Activated CD8-positive, alpha-beta memory T cell treated with anti-CD3 and anti-CD28 coated beads for 1 hour (primary cell): Measurements from ENCODE around the gene ADARB1.

Experiments
- DNase-seq, 2 donors: peaks; one replicate each; pipeline ENCODE4 v3.0.0-alpha.2; 2020; ENCODE audit warnings: low read depth in 1 of 2; ENCODE audit errors: extremely low read depth in 1 of 2

The ADARB1 gene

GRCh38 chr21:45190013-45190412 is 115.6 kb downstream of the ADARB1 start:
- DNase-seq: no peak

- no peak for DNase-seq
Observed at GRCh38 chr21:45192332-45192731, 118.0 kb downstream of the ADARB1 start.

- no peak for DNase-seq
Observed at GRCh38 chr21:45196620-45197019, 122.2 kb downstream of the ADARB1 start.

- DNase-seq: no peak
Observed at GRCh38 chr21:45199201-45199600, 124.8 kb downstream of the ADARB1 start.

- no peak for DNase-seq
Observed at GRCh38 chr21:45200031-45200430, 125.7 kb downstream of the ADARB1 start.

- no peak for DNase-seq
Observed at GRCh38 chr21:45200581-45201296, 126.4 kb downstream of the ADARB1 start.

- no peak for DNase-seq
Observed at GRCh38 chr21:45202344-45202743, 128.0 kb downstream of the ADARB1 start.

GRCh38 chr21:45202889-45203288 is 128.5 kb downstream of the ADARB1 start:
- DNase-seq: no peak

GRCh38 chr21:45203983-45204382 is 129.6 kb downstream of the ADARB1 start:
- DNase-seq: no peak

GRCh38 chr21:45204395-45204794 is 130.0 kb downstream of the ADARB1 start:
- no peak for DNase-seq

GRCh38 chr21:45207839-45208626 is 133.7 kb downstream of the ADARB1 start:
- no peak for DNase-seq

- DNase-seq: no peak
Observed at GRCh38 chr21:45208627-45208951, 134.2 kb downstream of the ADARB1 start.

GRCh38 chr21:45209046-45209445 is 134.7 kb downstream of the ADARB1 start:
- no peak for DNase-seq

- no peak for DNase-seq
Observed at GRCh38 chr21:45209685-45210284, 135.4 kb downstream of the ADARB1 start.

- no peak for DNase-seq
Observed at GRCh38 chr21:45210461-45210983, 136.1 kb downstream of the ADARB1 start.

GRCh38 chr21:45211661-45212060 is 137.3 kb downstream of the ADARB1 start:
- no peak for DNase-seq

GRCh38 chr21:45213392-45213791 is 139.0 kb downstream of the ADARB1 start:
- no peak for DNase-seq

- no peak for DNase-seq
Observed at GRCh38 chr21:45215213-45215612, 140.8 kb downstream of the ADARB1 start.

GRCh38 chr21:45217010-45217409 is 142.6 kb downstream of the ADARB1 start:
- DNase-seq: no peak

- DNase-seq: no peak
Observed at GRCh38 chr21:45219517-45219916, 145.1 kb downstream of the ADARB1 start.

GRCh38 chr21:45220071-45220481 is 145.7 kb downstream of the ADARB1 start:
- no peak for DNase-seq
